Measurements from ENCODE around the gene CSPG4. TPM values are rescaled to one million over a fixed set of nuclear protein-coding genes. Genes with fewer than 3 reads are reported as not detected.
A peak's percentile ranks its signal among the peaks of the same experiment; 100 is the strongest.

CSPG4 gene
- total and polyA plus RNA-seq, 2 of the 13 experiments (the other 11 are each of a cell fraction or from before 2014, with no cell fraction given) = 0.01 to 0.04 TPM

GRCh38 chr15:75650908-75651809, 61.5 kb downstream of the CSPG4 start (continued):
- TF ChIP-seq ZNF142 (CRISPR knock-in tag; IDR thresholded peaks at IDR 0.05) (no peak), NFATC3 (CRISPR knock-in tag; IDR thresholded peaks at IDR 0.05) (no peak), GTF2F1 (IDR thresholded peaks at IDR 0.05; ENCODE audit: low read length) (no peak), SOX5 (CRISPR knock-in tag; IDR thresholded peaks at IDR 0.05; ENCODE audit: borderline replicate concordance) (peak; percentile 72; the same call in 1 of the 2 replicates), ZNF672 (CRISPR knock-in tag; IDR thresholded peaks at IDR 0.05) (no peak), ETV6 (CRISPR knock-in tag; conservative IDR thresholded peaks at IDR 0.05) (no peak), SIX4 (CRISPR knock-in tag; IDR thresholded peaks at IDR 0.05) (0 out of 2 replicates have a peak, but pooled peaks have one; percentile 7), RAD51 (IDR thresholded peaks at IDR 0.05; ENCODE audit: borderline replicate concordance) (no peak), NKX3-1 (CRISPR knock-in tag; IDR thresholded peaks at IDR 0.05) (no peak), TSC22D2 (CRISPR knock-in tag; IDR thresholded peaks at IDR 0.05; ENCODE audit: borderline replicate concordance) (no peak), SRF (IDR thresholded peaks at IDR 0.05; ENCODE audit: low read depth, low read length) (no peak), ARHGAP35 (CRISPR knock-in tag; IDR thresholded peaks at IDR 0.05; ENCODE audit: borderline replicate concordance) (no peak), DNMT3B (CRISPR knock-in tag; conservative IDR thresholded peaks at IDR 0.05) (no peak)
- TF ChIP-seq, protein P1, sequence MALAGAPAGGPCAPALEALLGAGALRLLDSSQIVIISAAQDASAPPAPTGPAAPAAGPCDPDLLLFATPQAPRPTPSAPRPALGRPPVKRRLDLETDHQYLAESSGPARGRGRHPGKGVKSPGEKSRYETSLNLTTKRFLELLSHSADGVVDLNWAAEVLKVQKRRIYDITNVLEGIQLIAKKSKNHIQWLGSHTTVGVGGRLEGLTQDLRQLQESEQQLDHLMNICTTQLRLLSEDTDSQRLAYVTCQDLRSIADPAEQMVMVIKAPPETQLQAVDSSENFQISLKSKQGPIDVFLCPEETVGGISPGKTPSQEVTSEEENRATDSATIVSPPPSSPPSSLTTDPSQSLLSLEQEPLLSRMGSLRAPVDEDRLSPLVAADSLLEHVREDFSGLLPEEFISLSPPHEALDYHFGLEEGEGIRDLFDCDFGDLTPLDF (CRISPR knock-in tag; IDR thresholded peaks at IDR 0.05) = no peak
- TF ChIP-seq, protein P2, sequence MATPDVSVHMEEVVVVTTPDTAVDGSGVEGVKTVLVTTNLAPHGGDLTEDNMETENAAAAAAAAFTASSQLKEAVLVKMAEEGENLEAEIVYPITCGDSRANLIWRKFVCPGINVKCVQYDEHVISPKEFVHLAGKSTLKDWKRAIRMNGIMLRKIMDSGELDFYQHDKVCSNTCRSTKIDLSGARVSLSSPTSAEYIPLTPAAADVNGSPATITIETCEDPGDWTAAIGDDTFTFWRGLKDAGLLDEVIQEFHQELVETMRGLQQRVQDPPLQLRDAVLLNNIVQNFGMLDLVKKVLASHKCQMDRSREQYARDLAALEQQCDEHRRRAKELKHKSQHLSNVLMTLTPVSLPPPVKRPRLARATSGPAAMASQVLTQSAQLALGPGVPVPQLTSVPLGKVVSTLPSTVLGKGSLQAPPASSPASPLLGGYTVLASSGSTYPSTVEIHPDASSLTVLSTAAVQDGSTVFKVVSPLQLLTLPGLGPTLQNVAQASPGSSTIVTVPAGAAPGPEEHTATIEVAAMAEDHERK (CRISPR knock-in tag; IDR thresholded peaks at IDR 0.05; ENCODE audit: low read depth) = no peak
- TF ChIP-seq, protein P3, sequence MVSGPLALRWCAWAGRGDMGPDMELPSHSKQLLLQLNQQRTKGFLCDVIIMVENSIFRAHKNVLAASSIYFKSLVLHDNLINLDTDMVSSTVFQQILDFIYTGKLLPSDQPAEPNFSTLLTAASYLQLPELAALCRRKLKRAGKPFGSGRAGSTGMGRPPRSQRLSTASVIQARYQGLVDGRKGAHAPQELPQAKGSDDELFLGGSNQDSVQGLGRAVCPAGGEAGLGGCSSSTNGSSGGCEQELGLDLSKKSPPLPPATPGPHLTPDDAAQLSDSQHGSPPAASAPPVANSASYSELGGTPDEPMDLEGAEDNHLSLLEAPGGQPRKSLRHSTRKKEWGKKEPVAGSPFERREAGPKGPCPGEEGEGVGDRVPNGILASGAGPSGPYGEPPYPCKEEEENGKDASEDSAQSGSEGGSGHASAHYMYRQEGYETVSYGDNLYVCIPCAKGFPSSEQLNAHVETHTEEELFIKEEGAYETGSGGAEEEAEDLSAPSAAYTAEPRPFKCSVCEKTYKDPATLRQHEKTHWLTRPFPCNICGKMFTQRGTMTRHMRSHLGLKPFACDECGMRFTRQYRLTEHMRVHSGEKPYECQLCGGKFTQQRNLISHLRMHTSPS (CRISPR knock-in tag; IDR thresholded peaks at IDR 0.05; ENCODE audit: low read depth) = peak; percentile 86

Data from HepG2 (cell line).